HG03280 (cell line): ENCODE data around the gene CD59.
A peak's percentile ranks its signal among the peaks of the same experiment; 100 is the strongest.
"Not testable (repeated sequence)": the region's sequence is repeated elsewhere in the genome, so short reads cannot be mapped to it uniquely, and the experiment has no call there.

Source experiments
- ATAC-seq: cut with Tn5 transposase; IDR thresholded peaks from one replicate; pipeline ENCODE4 v1.9.1; 2021; ENCODE audit warnings: mild to moderate bottlenecking, moderate library complexity; ENCODE audit not compliant: unreplicated experiment

Gene CD59

DNA sequence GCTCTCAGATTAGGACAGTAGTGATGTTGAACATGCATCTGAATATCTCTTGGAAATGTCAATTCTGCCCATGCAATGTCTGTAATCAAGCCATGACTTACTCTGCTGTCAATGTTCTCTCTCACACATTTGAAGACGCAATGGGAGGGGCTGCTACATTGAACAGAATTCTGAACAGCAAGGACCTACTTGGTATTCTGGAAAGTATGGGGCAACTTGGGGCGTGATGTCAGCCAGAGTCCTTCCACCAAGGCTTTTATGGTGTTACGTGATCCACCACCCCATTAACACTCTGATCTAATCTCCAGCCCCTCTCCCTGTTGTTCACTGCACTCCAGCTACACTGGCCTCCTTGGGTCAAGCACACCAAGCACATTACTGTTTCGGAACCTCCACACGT, 7.1 kb upstream of the CD59 start:
- no peak for ATAC-seq

DNA sequence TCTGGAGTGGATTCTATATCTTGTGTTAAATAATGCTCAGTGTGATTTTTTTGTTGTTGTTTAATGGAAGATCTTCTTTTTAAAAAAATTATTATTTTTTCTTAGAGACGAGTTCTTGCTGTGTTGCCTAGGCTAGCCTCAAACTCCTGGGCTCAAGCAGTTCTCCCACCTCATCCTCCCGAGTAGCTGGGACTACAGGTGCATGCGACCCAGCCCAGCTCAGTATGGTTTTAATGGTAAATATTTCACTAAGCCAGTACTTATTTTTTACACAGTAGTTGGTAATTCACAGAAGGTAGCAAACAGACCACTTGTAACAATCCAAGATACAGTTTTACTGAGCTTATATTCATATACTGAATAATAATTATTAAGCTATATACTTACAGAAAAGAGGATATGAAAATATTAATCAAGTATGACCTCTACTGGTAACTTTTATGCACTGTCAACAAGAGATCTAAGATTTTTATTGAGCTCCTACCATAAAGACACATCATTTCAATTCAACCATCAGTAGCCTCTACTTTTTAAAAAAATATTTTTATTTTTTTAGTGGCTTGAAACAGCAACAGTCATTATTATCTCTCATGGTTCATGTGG, 6.1 kb upstream of the CD59 start:
- no peak for ATAC-seq

DNA sequence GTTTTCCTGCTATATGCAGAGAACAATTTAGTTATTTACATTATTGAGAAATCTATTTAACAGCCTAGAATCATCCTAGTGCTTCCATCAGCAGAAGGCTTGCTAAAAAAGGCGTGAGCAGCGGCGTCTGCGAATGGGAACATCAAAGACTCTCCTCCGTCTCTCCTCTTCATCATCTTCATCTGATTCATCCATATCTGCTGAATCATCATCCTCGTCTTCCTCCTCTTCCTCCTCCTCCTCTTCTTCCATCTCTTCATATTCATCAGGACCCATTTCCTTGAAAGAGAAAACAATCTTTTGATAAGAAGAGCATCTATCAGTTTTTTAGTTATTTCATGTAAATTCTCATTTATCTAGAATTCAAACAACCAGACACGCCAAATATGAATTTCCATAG, 5.6 kb upstream of the CD59 start:
- no peak for ATAC-seq

DNA sequence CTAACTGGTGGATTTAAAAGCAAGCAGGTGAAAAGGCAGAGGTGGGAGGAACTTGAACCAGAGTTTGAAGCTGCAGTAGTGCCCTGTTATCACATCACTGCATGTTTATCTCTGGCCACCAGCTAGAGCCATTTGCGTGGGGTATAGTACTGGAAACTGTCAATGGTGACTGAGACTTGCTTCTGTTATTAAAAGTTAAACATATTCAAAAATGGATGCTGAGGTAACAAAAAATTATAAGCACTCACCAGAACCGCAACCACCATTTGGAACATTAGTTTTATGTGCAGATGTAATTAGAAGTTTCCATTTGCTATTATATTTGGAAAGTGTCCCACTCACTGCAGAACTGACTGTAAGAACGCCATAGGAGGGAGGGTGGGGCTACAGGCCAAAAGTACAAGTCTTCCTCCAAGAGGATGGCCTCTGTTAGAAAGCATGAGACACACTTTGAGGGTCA, 1.2 kb upstream of the CD59 start:
- no peak for ATAC-seq

DNA sequence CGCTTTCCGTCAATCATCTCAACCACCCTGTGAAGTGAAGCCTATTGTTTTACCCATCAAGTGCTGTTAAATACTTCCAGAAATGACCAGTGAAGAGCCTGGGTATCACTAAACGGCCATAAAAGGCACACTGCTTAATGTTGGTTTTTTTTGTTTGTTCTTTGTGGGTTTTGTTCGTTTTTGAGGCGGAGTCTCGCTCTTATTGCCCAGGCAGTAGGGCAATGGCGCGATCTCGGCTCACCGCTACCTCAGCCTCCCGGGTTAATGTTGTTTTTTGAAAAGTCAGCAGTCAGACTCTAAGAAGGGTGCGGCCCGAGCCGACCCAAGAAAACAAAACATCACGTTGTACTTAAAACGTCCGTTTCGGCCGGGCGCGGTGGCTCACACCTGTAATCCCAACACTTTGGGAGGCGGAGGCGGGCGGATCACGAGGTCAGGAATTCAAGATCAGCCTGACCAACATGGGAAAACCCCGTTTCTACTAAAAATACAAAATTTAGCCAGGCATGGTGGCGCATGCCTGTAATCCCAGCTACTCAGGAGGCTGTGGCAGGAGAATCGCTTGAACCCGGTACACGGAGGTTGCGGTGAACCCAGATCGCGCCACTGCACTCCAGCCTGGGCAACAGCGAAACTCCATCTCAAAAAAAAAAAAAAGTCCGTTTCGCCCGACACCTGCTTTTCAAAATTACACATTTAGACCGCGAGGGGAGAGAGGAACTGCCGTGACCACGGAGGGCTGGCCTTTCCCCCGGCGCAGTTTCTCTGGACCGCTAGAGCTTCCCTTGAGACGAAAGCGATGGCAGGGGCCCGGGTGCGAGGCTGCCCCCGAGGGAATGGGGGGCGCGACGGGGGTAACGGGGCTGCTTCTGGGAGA, 714 bp downstream of the CD59 start:
- ATAC-seq: peak; percentile 52

DNA sequence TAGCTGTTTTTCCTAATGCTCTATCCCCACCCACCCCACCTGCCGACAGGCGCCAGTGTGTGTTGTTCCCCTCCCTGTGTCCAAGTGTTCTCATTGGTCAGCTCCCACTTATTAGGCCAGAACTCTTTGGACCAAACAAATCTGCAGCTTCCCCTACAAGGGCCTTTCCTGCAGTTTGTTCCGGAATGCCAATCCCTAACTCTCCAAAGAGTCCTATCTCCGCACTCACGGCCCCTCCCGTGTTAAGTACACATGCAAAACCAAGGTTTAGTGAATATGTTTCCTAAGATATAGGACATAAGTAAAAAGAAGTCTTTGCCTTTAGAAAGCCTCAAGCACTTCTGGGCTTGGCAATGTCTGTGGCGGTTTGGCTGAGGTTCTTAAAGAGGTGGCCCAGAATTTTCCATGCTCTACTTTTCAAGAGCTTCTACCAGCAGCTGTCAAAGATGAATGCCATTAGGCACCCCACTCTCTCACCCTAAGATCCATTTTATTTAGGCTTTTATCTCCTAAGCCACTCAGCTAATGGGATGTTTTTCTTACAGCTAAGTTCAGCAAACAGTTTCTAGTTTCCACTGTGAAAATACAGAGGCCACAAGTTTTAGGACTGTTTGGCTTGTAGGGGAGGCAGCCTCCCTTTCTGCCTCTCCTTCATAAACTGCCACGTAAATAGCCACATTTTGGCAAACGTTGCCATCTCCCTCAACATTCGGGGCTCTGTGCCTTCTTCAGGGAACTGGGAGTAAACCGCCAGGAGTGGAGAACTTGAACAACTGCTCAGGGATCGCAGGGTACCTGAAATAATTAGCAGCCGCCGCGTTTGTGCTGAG, 1.6 kb downstream of the CD59 start:
- no peak for ATAC-seq

DNA sequence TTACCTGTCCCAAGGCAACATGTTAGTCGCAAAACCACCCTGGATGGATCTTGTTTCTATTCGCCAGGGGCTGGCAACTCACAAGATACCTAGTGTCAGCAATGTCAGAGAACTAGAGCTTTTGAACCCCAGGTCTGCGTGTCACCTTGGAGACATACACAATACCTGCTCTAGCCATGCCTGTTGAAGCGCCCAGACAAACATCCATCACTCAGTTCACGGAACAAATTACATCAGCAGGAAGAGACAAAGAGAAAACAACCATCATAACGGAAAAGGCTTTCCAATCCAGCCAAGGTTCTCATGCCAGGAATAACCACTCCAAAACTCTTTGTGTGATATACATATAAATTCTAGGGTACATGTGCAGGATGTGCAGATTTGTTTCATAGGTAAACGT, 2.2 kb downstream of the CD59 start:
- ATAC-seq: no peak

DNA sequence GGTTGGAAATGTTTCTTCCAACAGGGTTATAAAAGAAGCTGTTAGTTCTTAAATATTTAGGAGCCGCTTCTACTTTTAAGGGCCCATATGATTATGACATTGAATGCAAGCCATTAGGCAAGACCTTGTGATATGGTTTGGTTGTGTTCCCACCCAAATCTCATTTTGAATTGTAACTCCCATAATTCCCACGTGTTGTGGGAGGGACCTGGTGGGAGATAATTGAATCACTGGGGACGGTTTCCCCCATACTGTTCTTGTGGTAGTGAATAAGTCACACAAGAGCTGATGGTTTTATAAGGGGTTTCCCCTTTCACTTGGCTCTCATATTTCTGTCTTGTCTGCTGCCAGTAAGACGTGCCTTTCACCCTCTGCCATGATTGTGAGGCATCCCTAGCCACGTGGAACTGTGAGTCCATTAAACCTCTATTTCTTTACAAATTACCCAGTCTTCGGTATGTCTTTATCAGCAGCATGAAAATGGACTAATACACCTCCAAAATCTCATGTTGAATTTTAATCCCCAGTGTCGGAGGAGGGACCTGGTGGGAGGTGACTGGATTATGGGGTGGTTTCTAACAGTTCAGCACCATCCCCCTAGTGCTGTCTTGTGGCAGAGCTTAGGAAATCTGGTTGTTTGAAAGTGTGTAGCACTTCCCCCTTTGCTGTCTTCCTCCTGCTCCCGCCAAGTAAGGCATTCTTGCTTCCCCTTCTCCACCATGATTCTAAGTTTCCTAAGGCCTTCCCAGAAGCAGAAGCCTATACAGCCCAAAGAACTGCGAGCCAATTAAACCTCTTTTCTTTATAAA, 4.3 kb downstream of the CD59 start:
- no peak for ATAC-seq

DNA sequence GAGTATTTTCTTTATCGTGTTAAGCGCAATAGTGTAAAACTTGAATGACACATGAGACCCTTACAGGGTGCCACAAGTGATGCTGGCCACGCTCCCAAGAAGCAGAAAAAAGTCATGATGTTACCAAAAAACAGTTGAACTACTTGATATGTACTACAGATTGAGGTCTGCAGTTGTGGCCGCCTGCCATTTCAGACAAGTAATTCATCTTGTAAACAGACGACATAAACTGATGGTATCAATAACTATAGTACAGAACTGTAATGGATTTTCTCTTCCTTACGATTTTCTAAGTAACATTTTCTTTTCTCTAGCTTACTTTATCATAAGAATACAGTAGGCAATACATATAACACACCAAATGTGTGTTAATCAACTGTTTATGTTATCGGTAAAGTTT, 5.5 kb downstream of the CD59 start:
- ATAC-seq: no peak

DNA sequence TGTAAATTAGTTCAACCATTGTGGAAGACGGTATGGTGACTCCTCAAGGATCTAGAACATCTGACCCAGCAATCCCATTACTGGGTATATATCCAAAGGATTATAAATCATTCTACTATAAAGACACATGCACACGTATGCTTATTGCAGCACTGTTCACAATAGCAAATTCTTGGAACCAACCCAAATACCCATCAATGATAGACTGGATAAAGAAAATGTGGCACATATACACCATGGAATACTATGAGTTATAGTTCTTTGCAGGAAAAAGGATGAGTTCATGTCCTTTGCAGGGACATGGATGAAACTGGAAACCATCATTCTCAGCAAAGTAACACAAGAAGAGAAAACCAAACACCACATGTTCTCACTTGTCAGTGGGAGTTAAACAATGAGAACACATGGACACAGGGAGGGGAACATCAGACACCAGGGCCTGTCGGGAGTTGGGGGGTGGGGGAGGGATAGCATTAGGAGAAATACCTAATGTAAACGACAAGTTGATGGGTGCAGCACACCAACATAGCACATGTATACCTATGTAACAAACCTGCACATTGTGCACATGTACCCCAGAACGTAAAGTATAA, 7.1 kb downstream of the CD59 start:
- ATAC-seq: not testable (repeated sequence)

DNA sequence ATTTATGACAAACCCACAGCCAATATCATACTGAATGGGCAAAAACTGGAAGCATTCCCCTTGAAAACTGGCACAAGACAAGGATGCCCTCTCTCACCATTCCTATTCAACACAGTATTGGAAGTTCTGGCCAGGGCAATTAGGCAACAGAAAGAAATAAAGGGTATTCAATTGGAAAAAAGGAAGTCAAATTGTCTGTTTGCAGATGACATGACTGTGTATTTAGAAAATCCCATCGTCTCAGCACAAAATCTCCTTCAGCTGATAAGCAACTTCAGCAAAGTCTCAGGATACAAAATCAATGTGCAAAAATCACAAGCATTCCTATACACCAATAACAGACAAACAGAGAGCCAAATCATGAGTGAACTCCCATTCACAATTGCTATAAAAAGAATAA, 8.7 kb downstream of the CD59 start:
- not testable (repeated sequence) for ATAC-seq

DNA sequence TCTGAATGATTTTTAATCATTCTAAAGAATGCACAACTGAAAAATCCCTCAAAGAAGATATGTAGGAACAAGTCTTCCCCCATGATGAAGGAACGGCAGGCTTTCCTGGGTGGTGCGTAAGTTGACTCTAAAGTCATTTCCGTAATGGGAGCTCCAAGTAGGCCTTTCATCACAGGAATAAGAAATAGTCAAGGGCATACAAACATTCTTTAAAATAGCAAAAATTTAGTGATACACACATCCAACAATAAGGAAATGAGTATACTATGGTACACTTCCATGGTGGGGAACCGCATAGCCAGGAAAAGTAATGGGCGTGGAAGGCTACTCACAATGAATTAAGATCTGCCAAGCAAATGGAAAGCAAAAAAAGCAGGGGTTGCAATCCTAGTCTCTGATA, 10.7 kb downstream of the CD59 start:
- no peak for ATAC-seq

DNA sequence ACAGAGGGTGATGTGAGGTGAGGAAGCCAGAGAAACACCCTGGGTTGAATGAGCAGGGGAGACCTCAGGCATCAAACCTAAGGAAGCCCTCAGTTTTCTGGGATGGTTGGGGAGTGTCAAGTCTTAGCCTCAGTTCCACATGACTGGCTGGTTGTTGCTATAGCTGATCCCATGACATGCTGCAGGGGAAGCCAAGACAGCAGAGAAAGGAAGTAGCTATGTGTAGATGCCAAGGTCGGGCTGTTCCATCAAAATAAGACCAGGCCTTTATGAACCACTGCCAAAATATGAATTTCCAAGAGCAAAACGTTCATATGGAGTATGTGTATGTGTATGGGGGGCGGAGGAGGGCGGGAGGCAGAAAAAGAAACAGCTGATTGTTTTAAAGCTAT, 11.6 kb downstream of the CD59 start:
- no peak for ATAC-seq

DNA sequence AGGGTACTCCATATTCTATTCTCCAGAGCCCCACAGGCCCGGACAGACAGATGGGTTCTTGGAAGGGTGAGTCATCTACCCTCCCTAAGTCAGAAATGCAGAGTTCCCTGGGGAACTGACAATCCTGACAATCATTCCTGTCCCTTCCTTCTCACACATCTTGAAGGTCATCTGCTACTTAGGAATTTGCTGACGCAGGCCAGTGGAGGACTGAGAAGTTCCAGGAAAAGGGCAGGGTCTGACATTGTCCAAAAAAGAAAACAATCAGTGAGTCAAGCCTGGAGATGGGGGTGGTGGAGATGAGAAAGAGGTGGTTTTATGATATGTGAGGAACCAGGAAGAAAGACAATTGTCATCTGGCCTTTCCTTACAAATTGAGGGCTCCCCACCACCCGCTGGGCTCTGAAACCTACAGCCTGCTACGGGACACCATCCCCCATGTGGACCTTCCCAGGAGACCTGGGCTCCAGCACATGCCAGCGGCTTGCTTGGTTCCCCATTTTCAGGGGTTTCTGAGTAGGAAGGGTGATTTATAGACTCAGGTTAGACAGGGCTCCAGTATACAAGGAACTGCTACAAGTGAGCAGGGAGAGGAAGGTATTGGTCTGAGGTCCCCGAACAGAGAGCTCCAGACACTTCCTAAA, 12.9 kb downstream of the CD59 start:
- ATAC-seq: no peak

DNA sequence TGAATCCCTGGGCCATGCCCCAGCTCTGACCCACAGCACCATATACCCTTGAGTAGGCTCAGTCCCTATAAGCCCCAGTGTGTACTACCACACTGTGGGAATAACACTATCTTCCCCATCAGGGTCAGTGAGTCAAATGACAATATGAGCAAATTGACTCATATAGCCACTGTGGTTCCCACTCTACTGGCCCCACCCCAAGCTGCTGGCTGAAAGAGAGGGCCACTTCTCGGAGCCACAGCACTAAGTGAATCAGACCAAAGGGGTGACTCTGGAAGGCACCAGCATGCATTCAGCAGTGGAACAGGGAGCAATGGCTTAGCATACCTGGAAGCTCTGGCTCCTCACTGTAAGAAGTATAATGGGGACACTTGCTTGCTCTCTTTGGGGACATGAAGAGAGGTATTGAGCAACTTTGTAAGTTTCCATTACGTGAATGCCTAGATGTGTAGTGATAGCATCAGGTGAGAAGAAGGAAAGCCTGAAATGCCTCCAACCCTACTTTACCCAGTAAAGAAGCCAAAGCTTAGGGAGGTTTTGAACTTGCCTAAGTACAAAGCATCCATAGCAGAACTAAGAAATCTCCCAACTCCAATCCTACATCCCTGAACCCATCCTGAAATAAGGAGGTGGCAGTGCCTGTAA, 13.5 kb downstream of the CD59 start:
- ATAC-seq: peak; percentile 69

DNA sequence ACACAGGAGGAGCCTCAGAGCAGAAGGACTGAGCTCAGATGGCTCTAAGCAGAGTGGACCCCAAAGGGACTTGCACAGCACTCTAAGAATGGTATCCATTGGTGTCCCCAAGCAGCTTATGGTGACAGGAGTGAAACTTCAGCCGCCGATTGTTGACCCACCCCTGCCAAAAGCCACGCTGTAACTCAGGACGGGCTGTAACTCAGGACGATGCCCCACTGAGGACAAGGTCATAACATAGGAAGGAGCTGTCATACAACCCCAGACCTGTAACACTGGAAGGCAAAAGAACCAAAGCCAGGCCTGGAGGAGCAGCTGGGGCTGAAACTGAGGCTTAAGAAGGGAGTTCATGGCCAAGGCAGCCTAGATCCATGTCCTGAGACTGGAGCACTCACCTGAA, 14.2 kb downstream of the CD59 start:
- ATAC-seq: no peak

DNA sequence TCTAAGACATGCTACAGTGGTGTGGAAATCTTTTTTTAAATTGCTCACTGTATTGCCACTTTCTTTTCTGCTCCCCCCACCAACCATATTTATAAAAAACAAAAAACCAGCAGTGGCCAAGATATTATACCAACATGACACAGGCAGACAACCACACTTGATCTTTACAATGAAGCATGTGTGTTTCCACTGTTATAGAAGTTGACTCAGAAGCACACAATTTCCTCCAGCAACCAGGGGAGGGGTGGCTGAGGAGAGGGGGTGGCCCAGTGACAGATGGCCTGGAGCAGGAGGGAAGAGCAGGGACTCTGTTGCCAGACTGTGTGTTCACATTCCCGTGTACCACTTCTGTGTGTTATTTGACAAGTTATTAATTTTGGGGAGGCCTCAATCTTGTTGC, 14.8 kb downstream of the CD59 start:
- ATAC-seq: no peak

DNA sequence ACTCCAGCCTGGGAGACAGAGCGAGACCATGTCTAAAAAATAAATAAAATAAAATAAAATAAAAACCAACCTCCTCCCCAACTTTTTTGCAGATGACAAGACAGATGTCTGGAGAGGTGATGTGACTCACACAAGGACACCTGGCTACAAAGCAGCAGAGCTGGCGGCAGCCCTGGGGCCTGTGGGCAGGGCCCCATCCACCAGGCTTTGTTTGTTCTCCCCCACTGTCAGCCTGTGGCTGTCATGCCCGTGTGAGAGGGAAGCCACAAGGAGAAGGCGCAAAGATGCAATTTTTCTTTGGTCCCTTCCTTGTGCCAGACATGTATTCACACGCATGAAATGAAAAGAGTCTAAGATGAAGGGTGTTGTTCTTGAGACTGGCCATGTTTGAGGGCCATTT, 16.6 kb downstream of the CD59 start:
- ATAC-seq: no peak

DNA sequence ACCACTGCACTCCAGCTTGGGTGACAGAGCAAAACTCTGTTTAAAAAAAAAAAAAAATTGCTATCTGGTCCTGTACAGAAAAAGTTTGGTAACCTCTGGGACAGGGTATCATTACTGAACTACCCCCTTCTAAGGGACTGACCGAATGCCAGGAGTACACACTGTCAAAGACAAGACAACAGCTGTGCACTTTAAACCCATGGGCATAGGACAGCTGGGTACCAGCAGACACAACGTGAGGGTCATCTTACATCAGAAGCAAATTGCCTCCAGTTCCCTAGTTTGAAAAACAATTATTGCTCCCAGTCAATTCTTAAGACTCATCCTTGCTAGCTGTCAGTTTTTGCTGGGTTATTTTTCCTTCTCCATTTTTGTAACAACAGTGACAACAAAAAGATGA, 17.8 kb downstream of the CD59 start:
- no peak for ATAC-seq
